HAP-1 (cell line): ENCODE data around the gene STXBP5.

Experiments
- DNase-seq, 2 experiments: peaks; one replicate each; pipeline ENCODE4 v3.0.0-alpha.2; 2016 to 2020; ENCODE audit warnings: low spot score in 2 of 2
- H3K27me3 ChIP-seq: fragments of 250-450 bp; sonication (Bioruptor Pico); 2 replicates; pipeline ENCODE4 v1.5.1; 2020; ENCODE audit warnings: low read depth, mild to moderate bottlenecking, moderate library complexity
- H3K36me3 ChIP-seq: fragments of 250-450 bp; sonication (Bioruptor Pico); replicated peaks from 2 replicates; pipeline ENCODE4 v1.5.1; 2020; ENCODE audit warnings: mild to moderate bottlenecking
- H3K4me1 ChIP-seq: fragments of 250-450 bp; sonication (Bioruptor Pico); 2 replicates; pipeline ENCODE4 v1.5.1; 2020; ENCODE audit warnings: mild to moderate bottlenecking
- H3K4me3 ChIP-seq: fragments of 250-450 bp; sonication (Bioruptor Pico); 2 replicates; pipeline ENCODE4 v1.5.1; 2020; ENCODE audit warnings: mild to moderate bottlenecking, moderate library complexity
- H3K9me3 ChIP-seq: fragments of 250-450 bp; sonication (Bioruptor Pico); 2 replicates; pipeline ENCODE4 v1.5.1; 2020; ENCODE audit warnings: mild to moderate bottlenecking, moderate library complexity
- in situ Hi-C: fragments of 300-500 bp; cut with MboI; formaldehyde crosslinking; loops from 3 replicates; pipeline ENCODE4 v1.14.3; 2020; ENCODE audit warnings: low sequenced_read_pairs, inconsistent platforms, mixed read lengths

The STXBP5 gene

DNA sequence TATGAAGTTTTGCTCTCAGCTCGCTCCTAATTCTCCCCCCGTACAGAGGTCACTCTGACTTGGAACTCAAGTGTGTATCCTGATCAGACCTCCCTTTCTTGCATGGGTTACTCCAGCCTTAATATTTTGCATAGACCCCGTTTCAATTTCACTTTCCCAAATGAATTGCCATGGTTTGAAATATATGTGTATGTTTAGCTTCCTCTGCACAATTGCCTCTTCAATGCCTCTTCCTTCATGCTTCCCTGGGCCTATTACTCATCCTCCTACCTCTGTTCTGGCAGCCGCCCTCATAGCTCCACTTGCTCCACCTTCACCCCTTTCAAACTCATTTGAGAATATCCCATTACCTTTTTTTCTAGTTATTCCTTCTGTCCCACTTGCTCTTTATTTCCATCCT lies 214.3 kb downstream of the STXBP5 start:
- in situ Hi-C loops: no loop called here
- Histone ChIP-seq H3K27me3 (0 out of 2 replicates have a peak, but pooled peaks cover 5% of the 10 kb centered on the region), H3K4me1 (no peaks in the 10 kb centered on the region; the same call in 1 of the 2 replicates), H3K36me3 (no peaks in the 10 kb centered on the region), H3K4me3 (no peak overlapping the region), H3K9me3 (no peaks in the 10 kb centered on the region)
- no peak for DNase-seq

DNA sequence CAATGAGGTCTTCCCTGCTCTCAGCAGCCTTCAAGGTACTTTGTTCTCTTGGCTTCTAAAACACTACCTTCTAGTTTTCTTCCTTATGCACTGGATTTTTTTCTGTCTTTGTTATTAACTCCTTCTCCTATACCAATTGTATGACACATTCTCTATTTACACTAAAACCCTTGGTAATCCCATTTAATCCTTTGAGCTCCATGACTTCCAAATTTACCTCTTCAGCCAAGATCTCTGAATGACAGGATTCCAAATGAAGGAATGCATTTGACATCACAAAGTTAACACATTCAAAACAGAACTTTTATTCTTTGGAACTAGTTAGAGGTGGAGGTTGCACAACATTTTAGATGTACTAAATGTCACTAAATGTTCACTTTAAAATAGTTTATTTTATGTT lies 217.7 kb downstream of the STXBP5 start:
- Histone ChIP-seq H3K4me1 (no peaks in the 10 kb centered on the region), H3K36me3 (no peaks in the 10 kb centered on the region), H3K4me3 (no peak overlapping the region), H3K27me3 (no peaks in the 10 kb centered on the region), H3K9me3 (no peaks in the 10 kb centered on the region)
- DNase-seq: no peak
- in situ Hi-C loops: no loop called here

DNA sequence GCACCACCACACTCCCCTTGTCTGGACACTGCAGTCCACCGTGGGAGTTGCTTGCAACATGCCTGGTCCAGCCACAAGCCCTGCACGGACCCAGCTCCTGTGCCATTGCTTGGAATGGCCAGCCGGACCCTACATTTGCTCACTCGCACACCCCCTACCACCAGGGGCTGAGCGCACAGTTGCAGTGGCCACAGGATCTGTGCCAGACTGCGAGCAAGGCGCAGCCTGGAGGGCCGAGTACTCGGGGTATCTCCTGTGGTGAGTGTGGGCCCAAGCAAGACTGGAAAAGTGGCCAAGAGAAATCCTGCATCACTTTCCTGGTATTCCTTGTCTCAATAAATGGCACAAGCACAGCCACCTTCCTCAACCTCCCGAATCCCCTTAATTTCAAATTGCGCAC lies 218.9 kb downstream of the STXBP5 start:
- no peaks in the 10 kb centered on the region for H3K27me3 ChIP-seq
- in situ Hi-C loops: no loop called here
- H3K4me1 ChIP-seq: no peaks in the 10 kb centered on the region
- no peaks in the 10 kb centered on the region for H3K36me3 ChIP-seq
- DNase-seq: no peak
- H3K4me3 ChIP-seq: no peak overlapping the region
- H3K9me3 ChIP-seq: no peaks in the 10 kb centered on the region

GRCh38 chr6:147429794-147430193 lies 225.6 kb downstream of the STXBP5 start:
- Histone ChIP-seq H3K27me3 (peaks cover 11% of the 10 kb centered on the region), H3K9me3 (no peaks in the 10 kb centered on the region), H3K36me3 (no peaks in the 10 kb centered on the region), H3K4me3 (no peak overlapping the region), H3K4me1 (no peaks in the 10 kb centered on the region)
- in situ Hi-C loops: no loop called here
- no peak for DNase-seq

DNA sequence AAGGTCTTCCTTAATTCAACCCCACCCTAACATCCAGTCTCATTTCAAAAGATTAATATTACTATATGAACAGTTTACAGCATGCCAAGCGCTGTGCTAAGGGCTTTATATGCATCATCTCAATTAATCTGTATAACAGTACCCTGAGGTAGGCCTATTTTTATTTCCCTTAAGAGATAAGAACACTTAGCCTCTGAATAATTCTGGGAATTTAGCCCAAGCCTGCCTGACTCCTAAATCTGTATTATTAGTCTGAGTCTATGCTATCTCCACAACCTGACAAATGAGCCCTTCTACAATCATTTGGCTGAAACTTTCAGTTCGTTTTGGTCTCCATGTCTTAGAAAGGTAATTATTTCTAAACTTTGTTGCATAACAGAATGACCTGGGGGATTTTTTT lies 226.6 kb downstream of the STXBP5 start:
- in situ Hi-C loops: no loop called here
- no peaks in the 10 kb centered on the region for H3K36me3 ChIP-seq
- no peak for DNase-seq
- no peaks in the 10 kb centered on the region for H3K4me1 ChIP-seq
- peaks cover 11% of the 10 kb centered on the region for H3K27me3 ChIP-seq
- H3K4me3 ChIP-seq: no peak overlapping the region
- no peaks in the 10 kb centered on the region for H3K9me3 ChIP-seq

DNA sequence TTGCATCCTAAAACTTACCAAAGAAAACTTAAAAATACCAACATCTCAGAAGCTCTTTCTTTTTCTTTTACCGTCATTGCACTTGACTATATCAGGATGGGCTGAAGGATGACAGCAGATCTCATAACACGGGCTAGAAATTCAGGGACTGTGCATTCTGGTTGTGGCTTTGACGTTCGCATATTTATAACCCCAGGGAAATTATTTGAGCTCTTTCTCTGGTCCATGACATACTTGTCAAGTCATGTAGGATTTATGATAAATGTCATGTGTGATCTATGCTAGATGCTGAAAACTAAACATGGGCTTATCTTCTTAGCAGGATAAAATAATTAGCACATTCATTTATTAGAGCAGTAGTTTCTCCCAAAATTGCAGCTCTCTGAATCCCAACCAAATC lies 229.9 kb downstream of the STXBP5 start:
- no peaks in the 10 kb centered on the region for H3K36me3 ChIP-seq
- H3K4me3 ChIP-seq: no peak overlapping the region
- DNase-seq: no peak
- H3K27me3 ChIP-seq: peaks cover 16% of the 10 kb centered on the region
- peaks cover 3% of the 10 kb centered on the region; the same call in 1 of the 2 replicates for H3K4me1 ChIP-seq
- in situ Hi-C loops: no loop called here
- no peaks in the 10 kb centered on the region for H3K9me3 ChIP-seq

- H3K9me3 ChIP-seq: no peaks in the 10 kb centered on the region
- H3K4me1 ChIP-seq: peaks cover 4% of the 10 kb centered on the region; the same call in 1 of the 2 replicates
- no peak overlapping the region for H3K4me3 ChIP-seq
- DNase-seq: no peak
- in situ Hi-C loops: no loop called here
- no peaks in the 10 kb centered on the region for H3K36me3 ChIP-seq
- H3K27me3 ChIP-seq: peaks cover 16% of the 10 kb centered on the region
These were observed 230.3 kb downstream of the STXBP5 start for GRCh38 chr6:147434516-147434915.

GRCh38 chr6:147437615-147438014 lies 233.4 kb downstream of the STXBP5 start:
- Histone ChIP-seq H3K9me3 (no peaks in the 10 kb centered on the region), H3K36me3 (no peaks in the 10 kb centered on the region), H3K27me3 (peaks cover 16% of the 10 kb centered on the region), H3K4me3 (no peak overlapping the region), H3K4me1 (peaks cover 4% of the 10 kb centered on the region; the same call in 1 of the 2 replicates)
- in situ Hi-C loops: no loop called here
- DNase-seq: no peak

GRCh38 chr6:147438758-147439528 lies 234.7 kb downstream of the STXBP5 start:
- H3K36me3 ChIP-seq: no peaks in the 10 kb centered on the region
- peaks cover 4% of the 10 kb centered on the region; the same call in 1 of the 2 replicates for H3K4me1 ChIP-seq
- H3K4me3 ChIP-seq: no peak overlapping the region
- DNase-seq: peak; percentile 49 to 70
- H3K27me3 ChIP-seq: peaks cover 12% of the 10 kb centered on the region
- no peaks in the 10 kb centered on the region for H3K9me3 ChIP-seq
- in situ Hi-C loops: no loop called here
